ENCODE measurements around the gene STRN3.
"Not testable (repeated sequence)": the region's sequence is repeated elsewhere in the genome, so short reads cannot be mapped to it uniquely, and the experiment has no call there.

The STRN3 gene

DNA sequence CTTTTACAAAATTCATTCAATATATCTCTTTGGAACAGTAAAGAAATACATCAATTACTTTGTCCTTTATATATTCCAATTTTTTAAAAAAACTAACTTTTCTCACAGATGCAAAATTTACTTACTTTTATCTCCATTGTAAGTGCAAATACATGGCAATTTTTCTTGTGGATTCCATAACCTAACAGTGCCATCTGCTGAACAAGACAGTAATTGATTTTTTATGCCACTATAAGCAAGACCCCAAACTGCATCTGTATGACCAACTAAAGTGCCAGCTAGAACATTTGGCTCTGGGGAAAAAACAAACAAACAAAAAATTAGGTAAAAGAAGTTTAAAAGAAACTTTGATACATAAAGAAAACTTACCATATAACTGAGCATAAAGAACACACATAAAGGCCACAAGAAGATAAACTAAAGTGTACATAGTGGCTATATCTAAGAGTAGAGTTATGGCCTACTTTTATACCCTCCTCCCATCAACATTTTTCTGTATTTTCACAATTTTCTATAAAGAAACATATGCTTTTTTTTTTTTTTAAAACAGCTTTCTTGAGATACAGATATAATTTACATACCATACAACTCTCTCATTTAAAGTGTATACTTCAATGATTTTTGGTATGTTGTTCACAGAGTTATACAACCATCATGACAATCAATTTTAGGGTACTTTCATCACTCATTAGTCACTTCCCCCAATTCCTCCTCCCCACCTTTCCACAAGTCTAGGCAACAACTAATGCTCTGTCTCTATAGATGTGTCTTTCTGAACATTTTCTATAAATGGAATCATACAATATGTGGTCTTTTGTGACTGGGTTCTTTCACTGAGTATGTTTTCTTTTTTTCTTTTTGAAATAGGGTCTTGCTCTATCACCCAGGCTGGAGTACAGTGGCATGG lies 119.2 kb downstream of the STRN3 start:
- DNase-seq = peak in 2 of 4 experiments; percentile 4 to 30

DNA sequence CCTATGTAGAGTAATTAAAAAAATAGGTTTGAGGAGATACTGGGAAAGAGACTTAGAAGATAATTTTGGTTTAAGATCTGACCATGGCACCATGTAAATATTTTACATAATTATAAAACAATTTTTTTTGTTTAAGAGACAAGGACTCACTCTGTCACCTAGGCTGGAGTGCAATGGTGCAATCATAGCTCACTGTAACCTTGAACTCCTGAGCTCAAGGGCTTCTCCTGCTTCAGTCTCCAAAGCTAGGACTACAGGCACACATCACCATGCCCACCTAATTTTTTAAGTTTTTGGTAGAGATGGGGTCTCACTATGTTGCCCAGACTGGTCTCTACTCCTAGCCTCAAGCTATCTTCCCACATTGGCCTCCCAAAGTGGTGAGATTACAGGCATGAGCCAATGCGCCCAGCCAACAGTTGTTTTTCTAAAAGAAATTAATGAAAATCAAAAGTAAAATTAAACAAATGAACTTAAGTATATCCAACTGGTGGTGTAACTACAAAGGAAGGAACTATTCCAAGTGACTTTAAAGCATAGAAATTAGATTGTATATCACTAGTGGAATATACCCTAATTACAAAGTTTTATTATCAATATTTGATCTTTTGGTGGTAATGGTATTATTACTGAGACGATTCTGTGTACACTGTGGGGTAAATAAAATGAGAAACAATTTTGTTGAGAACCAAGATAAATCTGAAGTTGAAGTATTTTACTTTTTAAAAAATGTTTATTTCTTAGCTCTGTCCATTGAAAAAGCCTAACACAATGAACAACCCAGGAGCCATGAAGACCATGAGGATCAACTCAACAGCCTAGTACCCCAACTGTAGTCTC lies 122.7 kb downstream of the STRN3 start:
- no peak for DNase-seq

DNA sequence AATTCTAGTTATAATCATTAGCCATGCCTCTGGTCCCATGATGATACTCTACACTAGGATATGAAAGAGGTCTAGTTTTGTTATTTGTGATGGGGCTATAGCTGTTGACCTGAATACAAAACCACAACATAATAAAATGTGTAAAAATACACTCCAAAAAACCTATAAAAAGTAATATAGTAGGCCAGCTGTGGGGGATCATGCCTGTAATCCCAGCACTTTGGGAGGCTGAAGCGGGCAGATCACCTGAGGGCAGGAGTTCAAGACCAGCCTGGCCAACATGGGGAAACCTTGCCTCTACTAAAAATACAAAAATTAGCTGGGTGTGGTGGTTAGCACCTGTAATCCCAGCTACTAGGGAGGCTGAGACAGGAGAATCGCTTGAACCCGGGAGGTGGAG lies 129.1 kb downstream of the STRN3 start:
- DNase-seq = not testable (repeated sequence)

DNA sequence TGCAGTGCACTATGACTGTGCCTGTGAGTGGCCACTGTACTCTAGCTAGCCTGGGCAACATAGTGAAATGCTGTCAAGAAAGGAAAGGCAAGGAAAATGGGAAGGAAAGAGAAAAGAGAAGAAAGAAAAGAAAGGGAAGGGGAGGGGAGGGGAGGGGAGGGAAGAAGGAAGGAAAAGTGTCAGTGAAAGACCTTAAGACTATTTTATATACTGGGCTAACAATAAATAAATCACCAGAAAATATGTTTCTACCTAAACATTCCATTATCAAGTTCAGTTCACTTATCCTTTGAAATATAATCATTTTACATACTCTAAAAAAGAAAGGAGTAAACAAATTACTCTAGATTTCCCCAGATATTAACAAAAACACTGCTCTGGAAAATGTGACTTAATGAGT lies 129.7 kb downstream of the STRN3 start:
- DNase-seq = no peak

DNA sequence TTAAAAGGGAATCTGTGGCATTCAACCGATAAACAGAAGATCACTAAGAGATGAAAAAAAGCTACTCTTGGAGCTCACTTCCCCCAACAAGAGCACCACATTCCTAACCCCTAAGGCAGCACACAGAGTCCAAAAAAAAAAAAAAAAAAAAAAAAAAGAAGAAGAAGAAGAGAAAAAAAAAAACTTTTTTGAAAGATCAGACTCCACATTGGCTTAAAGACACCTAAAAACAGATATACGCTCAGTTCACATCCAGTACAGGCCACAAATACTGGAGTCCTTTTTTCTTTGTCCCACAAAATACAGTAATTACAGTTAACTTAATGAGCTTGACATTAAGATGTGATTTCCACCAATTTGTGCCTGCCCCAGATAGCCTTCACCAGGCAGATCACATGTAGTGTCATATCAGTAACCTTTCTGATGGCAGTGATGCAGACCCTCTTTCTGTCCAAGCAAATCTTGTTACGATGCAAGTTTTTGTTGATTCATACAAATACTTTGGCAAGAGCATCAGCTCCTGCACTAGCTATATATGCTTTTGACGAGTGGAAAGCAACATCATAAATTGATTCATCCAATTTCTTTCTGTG lies 131.2 kb downstream of the STRN3 start:
- DNase-seq = no peak

DNA sequence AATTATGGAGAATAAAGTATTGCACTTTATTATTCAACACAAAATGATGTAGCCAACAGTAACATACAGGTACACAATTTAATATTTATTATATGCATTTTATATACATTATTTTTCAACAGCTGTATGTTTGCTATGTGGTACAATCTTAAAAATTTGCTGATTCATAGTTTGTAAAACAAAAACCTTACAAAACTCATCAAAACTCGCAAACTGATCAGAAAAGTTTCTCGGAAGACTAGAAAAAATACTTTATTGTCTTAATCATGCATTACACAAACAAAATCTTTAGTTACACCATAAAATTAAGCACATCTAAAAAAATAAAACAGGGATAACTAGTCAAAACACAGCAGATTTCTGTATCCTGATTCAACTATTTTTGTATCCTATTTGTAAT lies 132.4 kb downstream of the STRN3 start:
- DNase-seq = no peak

DNA sequence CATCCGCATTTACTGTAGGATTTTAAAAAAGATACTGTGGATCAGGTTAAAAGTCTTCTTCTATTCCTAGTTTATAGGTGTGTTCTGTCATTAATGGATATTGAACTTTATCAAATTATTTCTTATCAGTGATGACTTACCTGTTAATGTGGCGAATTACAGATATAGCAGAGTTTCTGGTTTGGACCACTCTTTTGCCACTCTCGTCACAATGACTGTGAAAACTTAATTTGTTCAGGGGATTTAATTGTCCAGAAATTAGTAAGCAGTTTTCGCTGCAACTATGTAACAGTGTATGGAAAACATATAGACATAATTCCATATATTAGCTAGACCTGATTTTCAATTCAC lies 137.0 kb downstream of the STRN3 start:
- no peak for DNase-seq

DNA sequence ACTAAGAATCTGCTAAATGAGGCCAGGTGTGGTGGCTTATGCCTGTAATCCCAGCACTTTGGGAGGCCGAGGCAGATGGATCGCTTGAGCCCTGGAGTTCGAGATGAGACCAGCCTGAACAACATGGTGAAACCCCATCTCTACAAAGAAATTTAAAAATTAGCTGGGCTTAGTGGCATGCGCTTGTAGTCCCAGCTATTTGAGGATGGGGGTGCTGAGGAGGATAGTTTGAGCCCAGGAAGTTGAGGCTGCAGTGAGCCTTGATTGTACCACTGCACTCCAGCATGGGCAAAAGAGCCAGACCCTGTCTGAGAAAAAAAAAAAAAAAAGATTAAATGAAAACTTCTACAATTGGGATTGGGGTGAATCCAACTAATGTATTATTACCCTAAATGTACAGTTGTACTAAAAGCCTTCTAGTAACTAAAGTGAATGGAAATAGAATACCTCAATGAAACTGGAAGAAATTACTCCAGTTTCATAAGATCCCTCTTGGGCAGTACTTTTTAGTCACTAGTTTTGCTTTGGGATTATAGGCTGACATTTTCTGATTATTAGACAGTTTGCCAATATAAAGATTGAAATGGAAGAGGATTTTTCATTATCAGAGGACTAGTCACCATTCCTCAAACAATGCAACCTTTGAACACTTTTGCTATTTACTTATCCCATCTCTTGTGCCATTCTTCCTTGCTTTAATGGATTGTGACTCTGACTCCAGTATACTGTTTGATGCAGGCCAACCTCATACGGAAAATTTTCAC lies 137.5 kb downstream of the STRN3 start:
- DNase-seq = no peak

DNA sequence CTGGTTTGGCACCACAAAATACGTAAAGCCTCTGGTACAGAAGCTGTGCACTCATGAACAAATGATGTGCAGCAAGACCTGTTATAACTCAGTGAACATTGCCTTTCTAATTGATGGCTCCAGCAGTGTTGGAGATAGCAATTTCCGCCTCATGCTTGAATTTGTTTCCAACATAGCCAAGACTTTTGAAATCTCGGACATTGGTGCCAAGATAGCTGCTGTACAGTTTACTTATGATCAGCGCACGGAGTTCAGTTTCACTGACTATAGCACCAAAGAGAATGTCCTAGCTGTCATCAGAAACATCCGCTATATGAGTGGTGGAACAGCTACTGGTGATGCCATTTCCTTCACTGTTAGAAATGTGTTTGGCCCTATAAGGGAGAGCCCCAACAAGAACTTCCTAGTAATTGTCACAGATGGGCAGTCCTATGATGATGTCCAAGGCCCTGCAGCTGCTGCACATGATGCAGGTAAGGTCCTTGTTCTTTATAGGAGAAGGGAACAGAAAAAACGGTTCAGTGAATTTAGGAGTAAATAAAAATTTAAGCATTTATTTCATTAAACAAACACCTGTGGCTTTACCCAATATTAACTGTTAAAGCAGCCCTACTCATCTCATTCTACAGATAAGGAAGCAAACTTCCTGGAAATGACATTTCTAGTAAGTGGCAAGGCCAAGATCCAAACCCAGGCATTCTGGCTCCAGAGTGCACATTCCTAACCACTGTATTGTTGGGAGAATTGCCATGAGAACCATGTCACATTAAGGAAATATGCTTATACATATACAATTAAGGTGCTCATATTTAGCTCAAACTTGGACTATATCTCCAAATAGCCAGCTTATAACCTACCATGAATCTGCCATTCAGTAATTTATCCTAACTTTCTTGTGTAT lies 140.1 kb downstream of the STRN3 start:
- DNase-seq = no peak

DNA sequence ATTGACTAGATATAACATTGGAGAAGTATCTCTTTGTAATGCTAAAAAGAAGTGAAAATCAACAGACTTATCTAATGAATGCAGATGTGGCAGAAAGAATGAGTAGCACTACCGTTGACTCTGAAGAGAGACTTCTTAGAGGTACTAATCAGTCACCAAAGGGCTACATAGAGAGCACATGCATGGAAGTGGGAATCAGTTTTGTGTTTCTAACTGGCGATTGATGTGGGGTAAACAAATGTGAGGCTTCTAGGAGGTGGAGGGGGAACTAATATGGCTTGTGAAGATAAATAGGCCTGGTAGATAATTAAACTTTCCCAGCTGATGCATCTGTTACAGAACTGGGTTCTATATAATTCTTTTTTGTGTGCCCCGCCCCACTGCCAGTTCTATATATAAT lies 141.3 kb downstream of the STRN3 start:
- DNase-seq = no peak

DNA sequence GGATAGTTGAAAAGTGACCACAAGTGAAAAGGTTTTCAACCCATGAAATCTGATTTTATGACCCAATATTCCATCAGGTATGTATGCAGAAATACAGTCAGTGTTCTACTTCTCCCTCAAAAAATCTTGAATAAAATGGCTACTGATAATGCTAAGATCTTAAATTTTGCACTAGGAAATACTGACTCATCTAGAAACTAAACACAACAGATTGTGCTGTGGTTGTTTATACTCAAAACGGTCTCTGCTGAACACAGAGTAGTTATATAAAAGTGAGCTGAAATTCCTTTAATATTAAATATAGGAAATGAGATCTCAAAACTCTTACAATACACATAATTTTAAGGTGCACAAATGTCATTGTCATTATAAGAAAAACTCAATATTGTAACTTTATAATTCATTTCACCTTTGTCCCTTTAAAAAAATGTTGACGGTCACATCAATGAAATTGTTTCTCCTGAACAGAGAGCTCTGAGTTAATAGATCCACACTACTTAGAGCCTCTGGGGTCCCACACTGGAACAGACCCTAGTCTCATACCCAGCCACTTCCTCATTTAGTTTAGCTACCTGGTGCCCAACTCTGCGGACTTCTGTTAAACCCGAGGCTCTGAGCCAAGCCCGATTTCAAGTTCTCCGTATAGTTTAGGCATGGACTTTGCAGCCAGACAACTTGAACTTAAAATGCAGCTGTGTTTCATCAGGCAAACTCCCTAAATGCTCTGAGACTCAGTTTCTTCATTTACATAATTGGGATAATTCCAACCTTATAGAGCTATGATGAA lies 142.5 kb downstream of the STRN3 start:
- no peak for DNase-seq

DNA sequence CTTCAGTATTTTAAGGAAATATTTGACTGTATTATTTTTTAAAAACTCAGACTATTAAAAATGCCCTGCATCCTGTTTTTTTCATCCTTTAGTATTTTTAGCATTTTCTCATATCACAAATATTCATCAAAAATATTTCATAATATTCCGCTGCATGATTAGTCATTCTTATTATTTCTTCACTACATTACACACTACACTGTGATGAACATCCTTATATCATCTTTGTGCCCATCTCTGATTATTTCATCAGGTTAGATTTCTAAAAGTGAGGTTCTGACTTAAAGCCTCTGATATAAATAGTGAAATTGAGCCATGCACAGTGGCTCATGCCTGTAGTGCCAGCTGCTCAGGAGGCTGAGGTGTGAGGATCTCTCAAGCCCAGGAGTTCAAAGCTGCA lies 143.7 kb downstream of the STRN3 start:
- DNase-seq = peak in 1 of 4 experiments; percentile 31

DNA sequence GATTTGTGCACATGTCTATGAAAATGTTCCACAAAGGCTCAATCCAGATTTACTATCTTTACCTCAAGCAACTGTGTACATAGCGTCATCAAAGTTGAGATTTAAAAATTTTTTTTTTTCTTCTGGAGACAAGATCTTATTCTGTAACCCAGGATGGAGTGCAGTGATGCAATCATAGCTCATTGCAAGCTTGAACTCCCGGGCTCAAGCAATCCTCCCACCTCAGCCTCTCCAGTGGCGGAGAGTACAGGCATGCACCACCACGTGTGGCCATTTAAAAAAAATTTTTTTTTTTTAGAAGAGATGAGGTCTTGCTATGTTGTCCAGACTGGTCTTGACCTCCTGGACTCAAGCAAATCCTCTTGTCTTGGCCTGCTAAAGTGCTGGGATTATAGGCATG lies 149.5 kb downstream of the STRN3 start:
- DNase-seq = no peak

DNA sequence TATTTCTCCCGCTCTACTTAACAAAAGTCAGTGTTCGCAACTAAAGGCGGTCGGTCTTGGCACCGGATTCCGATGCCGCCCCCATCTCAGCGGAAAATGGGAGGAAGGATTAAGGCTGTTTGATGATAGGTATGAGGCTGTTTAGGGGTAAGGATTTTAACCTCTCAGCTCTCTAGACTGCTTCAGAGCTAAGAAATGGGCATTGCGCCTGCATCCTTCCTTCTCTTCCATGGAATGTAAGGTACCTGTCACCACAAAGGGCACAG lies 150.5 kb downstream of the STRN3 start:
- no peak for DNase-seq

DNA sequence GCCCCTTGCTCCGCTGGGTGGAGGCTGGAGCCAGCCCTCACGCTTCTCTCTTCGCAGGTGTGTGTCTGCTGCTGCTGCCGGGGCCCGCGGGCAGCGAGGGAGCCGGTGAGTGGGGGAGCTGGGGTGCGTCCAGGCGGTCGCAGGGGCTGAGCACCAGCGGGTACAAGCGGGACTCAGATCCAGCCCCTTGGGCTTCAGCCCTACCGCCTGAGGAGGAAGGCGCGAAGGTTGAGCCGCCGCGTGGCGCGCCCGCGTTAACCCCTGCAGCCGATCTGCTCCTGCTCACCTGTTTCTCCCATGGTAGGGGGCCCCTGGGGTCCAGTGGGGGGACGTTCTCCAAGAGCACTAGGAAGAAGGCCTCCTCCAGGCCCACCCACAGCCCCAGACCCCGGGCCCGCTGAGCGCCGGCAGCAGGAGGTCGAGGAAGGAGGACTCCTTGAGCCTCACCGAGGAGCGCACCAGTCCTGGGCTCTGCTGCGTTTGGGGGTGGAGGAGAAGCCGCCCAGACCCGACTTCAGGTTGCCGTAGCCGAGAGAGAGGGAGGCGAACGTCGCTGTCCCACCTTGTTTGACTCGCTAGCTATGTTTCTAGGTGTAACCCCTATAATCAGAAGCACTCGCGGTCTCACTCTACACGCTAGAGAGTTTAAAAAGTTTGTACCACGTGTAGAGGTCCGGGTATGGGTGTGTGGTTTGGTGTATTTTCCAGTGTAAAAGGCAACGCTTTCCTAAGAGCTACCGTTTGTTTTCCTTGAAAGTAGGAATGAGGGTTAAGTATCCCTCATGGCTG lies 151.0 kb downstream of the STRN3 start:
- peak in 1 of 4 experiments; percentile 14 for DNase-seq

DNA sequence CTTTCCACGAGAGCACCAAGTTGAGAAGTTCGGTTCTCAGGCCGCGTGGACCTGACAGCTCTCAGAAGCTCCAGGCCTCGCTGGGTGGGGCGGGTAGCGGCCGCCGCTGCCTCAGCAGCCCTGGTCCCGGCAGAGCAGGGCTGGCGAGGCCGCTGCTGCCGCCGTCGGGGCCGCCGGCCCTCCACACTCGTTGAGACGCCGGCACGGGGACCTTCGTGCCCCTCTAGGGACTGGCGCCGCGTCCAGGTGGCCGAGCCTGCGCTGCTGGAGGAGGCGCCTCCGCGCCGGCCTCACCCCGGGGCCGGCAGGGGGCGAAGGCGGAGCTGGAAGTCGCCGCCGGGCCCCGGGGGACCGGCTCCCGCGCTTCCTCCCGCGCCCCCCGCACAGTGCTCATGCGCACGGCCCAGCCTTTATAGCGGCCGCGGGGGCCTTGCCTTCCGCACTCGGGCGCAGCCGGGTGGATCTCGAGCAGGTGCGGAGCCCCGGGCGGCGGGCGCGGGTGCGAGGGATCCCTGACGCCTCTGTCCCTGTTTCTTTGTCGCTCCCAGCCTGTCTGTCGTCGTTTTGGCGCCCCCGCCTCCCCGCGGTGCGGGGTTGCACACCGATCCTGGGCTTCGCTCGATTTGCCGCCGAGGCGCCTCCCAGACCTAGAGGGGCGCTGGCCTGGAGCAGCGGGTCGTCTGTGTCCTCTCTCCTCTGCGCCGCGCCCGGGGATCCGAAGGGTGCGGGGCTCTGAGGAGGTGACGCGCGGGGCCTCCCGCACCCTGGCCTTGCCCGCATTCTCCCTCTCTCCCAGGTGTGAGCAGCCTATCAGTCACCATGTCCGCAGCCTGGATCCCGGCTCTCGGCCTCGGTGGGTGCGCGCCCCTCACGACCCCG lies 151.8 kb downstream of the STRN3 start, which contains the start of gene COCH:
Gene COCH, plus strand, starts transcription at position 440 of the 879 bp plus-strand sequence. Its CDS starts 380 bp downstream, at position 820.
- peak; percentile 37 to 76 (median 55) for DNase-seq

DNA sequence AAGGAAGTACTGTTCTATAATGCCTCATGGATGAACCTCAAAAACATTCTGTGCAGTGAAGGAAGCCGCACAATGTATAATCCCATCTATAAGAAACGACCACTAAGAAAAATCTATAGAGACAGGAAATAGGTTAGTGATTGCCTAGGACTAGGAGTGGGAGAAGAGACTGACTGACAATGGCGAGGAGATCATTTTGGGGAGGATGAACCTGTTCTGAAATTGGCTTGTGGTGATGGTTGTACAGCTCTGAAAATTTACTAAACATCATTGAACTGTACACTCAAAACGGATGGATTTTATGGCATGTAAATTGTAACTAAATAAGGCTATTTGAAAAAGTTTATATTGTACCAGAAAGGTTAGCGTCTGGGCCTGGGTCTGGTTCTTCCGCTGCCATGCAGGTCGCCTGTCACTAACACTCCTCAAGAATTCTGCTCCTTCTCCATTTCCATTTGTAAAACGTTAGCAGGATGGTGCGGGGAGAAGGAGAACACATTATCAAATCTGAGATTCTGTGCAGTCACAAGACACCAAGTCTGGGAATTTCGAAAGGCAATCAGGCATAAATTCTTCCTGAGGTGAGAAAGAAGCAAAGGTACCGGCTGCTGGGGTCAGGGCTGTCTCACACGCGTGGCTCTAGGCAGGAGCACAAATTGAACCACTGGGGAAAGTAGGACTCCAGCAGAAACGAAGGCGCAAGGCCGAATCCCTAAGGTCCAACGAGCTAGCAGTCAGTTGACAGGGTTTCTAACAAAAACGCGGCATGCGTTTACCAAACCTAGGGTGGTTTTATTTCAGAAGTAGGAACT lies 152.7 kb downstream of the STRN3 start:
- DNase-seq = no peak

DNA sequence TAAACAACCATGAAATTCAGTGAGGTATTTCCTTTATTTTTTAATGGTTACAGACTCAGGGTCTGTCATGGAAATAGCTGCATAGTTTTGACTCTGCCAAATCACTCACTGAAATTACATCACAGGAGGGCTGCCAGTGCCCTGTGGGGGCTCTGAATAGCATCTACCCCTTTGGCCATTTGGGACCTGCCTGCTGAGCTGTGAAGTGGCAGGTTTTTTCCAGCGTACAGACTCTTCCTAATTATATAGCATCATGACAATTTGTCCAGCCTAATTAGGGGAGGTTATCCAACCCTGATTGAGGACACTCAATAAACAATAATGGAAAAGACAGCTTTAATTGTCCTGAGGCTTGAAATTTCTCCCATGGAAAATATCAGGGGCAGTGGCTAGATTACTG lies 153.6 kb downstream of the STRN3 start:
- no peak for DNase-seq
